ENCODE data around the gene CEP126.

GRCh38 chr11:101960231-101960630 lies 45.4 kb downstream of the CEP126 start:
- TF ChIP-seq, protein P1, sequence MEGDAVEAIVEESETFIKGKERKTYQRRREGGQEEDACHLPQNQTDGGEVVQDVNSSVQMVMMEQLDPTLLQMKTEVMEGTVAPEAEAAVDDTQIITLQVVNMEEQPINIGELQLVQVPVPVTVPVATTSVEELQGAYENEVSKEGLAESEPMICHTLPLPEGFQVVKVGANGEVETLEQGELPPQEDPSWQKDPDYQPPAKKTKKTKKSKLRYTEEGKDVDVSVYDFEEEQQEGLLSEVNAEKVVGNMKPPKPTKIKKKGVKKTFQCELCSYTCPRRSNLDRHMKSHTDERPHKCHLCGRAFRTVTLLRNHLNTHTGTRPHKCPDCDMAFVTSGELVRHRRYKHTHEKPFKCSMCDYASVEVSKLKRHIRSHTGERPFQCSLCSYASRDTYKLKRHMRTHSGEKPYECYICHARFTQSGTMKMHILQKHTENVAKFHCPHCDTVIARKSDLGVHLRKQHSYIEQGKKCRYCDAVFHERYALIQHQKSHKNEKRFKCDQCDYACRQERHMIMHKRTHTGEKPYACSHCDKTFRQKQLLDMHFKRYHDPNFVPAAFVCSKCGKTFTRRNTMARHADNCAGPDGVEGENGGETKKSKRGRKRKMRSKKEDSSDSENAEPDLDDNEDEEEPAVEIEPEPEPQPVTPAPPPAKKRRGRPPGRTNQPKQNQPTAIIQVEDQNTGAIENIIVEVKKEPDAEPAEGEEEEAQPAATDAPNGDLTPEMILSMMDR (IDR thresholded peaks at IDR 0.05; ENCODE audit: low read depth, low read length), result no peak
- TF ChIP-seq EZH2phosphoT487 (IDR thresholded peaks at IDR 0.05; ENCODE audit: low read depth), result no peak

Data from OCI-LY3 (cell line).